Panc1 (cell line): ENCODE results near the gene RAB11FIP5. TPM values are rescaled to one million over a fixed set of nuclear protein-coding genes. Genes with fewer than 3 reads are reported as not detected.

Experiments used
- ATAC-seq: fragments of 200-7000 bp; cut with Tn5 transposase; 2 replicates; pipeline ENCODE4 v1.9.1; 2020; ENCODE audit warnings: mild to moderate bottlenecking, moderate library complexity
- BruUV-seq: library from RNA; stranded (reverse); fragments of 400-500 nt; replicated peaks from 2 replicates; lab custom pipeline; 2021; lab: Mats Ljungman, UMichigan
- CTCF ChIA-PET: fragments of 300-600 bp; sonication (Branson Sonifier 250); formaldehyde crosslinking; loops from one replicate; lab custom pipeline; 2022; ENCODE audit warnings: antibody characterized with exemption; lab: Charles Lee
- POLR2A ChIA-PET: fragments of 300-600 bp; sonication (Branson Sonifier 250); formaldehyde crosslinking; loops from one replicate; lab custom pipeline; 2022; ENCODE audit warnings: antibody characterized with exemption; lab: Charles Lee
- DNase-seq: peaks from one replicate; pipeline ENCODE4 v3.0.0-alpha.2; 2010; ENCODE audit warnings: low read depth, low spot score
- H3K27ac ChIP-seq: 2 replicates; pipeline ENCODE4 v1.5.1; 2011; ENCODE audit warnings: mild to moderate bottlenecking, low read length, inconsistent platforms
- H3K27me3 ChIP-seq: fragments of 200-500 bp; sonication (Bioruptor generic); 2 replicates; pipeline ENCODE4 v1.6.0; 2014; ENCODE audit warnings: low read length, inconsistent platforms; ENCODE audit not compliant: control insufficient read depth, insufficient read depth
- H3K36me3 ChIP-seq: fragments of 200-500 bp; sonication (Bioruptor generic); 2 replicates; pipeline ENCODE4 v1.5.1; 2014; ENCODE audit warnings: inconsistent platforms, mild to moderate bottlenecking, low read length, moderate library complexity; ENCODE audit not compliant: control insufficient read depth, insufficient read depth
- H3K4me1 ChIP-seq: 2 replicates; pipeline ENCODE4 v1.5.1; 2011; ENCODE audit warnings: inconsistent platforms, mild to moderate bottlenecking, low read length, moderate library complexity; ENCODE audit not compliant: control insufficient read depth, insufficient read depth
- H3K4me3 ChIP-seq, 2 experiments: 2 replicates each; pipeline ENCODE4 v1.5.1; 2011 to 2012; ENCODE audit warnings: low read depth in 2 of 2, low read length in 2 of 2, mild to moderate bottlenecking in 2 of 2, inconsistent platforms in 1 of 2, moderate library complexity in 1 of 2
- H3K9me3 ChIP-seq: fragments of 200-500 bp; sonication (Bioruptor generic); 2 replicates; pipeline ENCODE4 v1.5.1; 2014; ENCODE audit warnings: low read depth, mild to moderate bottlenecking, inconsistent platforms, low read length, moderate library complexity; ENCODE audit not compliant: control insufficient read depth, insufficient read depth
- CTCF ChIP-seq: fragments of 450-650 bp; IDR thresholded peaks from 2 replicates; pipeline ENCODE4 v1.5.1; 2017; ENCODE audit warnings: mild to moderate bottlenecking
- POLR2AphosphoS5 ChIP-seq: IDR thresholded peaks from 2 replicates; pipeline ENCODE4 v1.6.1; 2012; ENCODE audit warnings: mild to moderate bottlenecking, low read depth, low read length, moderate library complexity
- REST ChIP-seq, 2 experiments: IDR thresholded peaks; 2 replicates each; pipeline ENCODE4 v1.6.1; 2011 to 2012; ENCODE audit warnings: low read depth in 2 of 2, control low read depth in 1 of 2, low read length in 1 of 2, mild to moderate bottlenecking in 1 of 2, moderate library complexity in 1 of 2; ENCODE audit not compliant: insufficient read depth in 1 of 2
- SIN3A ChIP-seq: IDR thresholded peaks from 2 replicates; pipeline ENCODE4 v1.6.1; 2012; ENCODE audit warnings: low read depth, mild to moderate bottlenecking, low read length, moderate library complexity, borderline replicate concordance; ENCODE audit not compliant: insufficient read depth
- TCF7L2 ChIP-seq: IDR thresholded peaks from 2 replicates; pipeline ENCODE4 v1.6.1; 2011; ENCODE audit warnings: mild to moderate bottlenecking, low read depth, low read length, inconsistent platforms
- in situ Hi-C: cut with HindIII; loops from 2 replicates; pipeline ENCODE4 v1.10.0; 2016; ENCODE audit warnings: low sequenced_read_pairs, low pct_unique_long_range_greater_than_20kb
- intact Hi-C: fragments of 100-400 bp; cut with micrococcal nuclease; formaldehyde crosslinking; loops from one replicate; pipeline ENCODE4 v1.10.0; 2022; ENCODE audit not compliant: unreplicated experiment
- total RNA-seq: library from RNA; stranded (reverse); gene quantifications from one replicate; pipeline ENCODE4 v1.2.1, GENCODE V29; 2021; ENCODE audit not compliant: unreplicated experiment

Gene RAB11FIP5
- total RNA-seq, 1 experiment from 2014 or later = 27.3 TPM

- in situ Hi-C loops (no loop called here), intact Hi-C loops (no loop called here)
- ATAC-seq (no peak), DNase-seq (no peak)
- H3K4me1 ChIP-seq = no peaks in the 10 kb centered on the region
- H3K36me3 ChIP-seq = no peaks in the 10 kb centered on the region; the same call in 1 of the 2 replicates
- TF ChIP-seq CTCF = no peak
- no peak for TF ChIP-seq REST (IDR thresholded peaks at IDR 0.05; ENCODE audit: insufficient read depth in 1 of 2, low read depth in 2 of 2, low read length in 1 of 2)
- no peak for TF ChIP-seq POLR2AphosphoS5
- TF ChIP-seq SIN3A = no peak
- H3K4me3 ChIP-seq = no peak overlapping the region
- CTCF ChIA-PET = no interaction called here
- POLR2A ChIA-PET = no interaction called here
- no TSS peak for BruUV-seq
- no peaks in the 10 kb centered on the region for H3K9me3 ChIP-seq
- H3K27me3 ChIP-seq = no peaks in the 10 kb centered on the region
- H3K27ac ChIP-seq = no peak overlapping the region
These were observed 78.9 kb downstream of the RAB11FIP5 start for GRCh38 chr2:73033766-73034381.

GRCh38 chr2:73033142-73033765, 79.5 kb downstream of the RAB11FIP5 start:
- no peak for DNase-seq
- H3K4me1 ChIP-seq = no peaks in the 10 kb centered on the region
- in situ Hi-C loops (no loop called here), intact Hi-C loops (no loop called here)
- ChIA-PET CTCF (no interaction called here), POLR2A (no interaction called here)
- TF ChIP-seq TCF7L2 (no peak), SIN3A (no peak), POLR2AphosphoS5 (no peak), REST (IDR thresholded peaks at IDR 0.05; ENCODE audit: insufficient read depth in 1 of 2, low read depth in 2 of 2, low read length in 1 of 2) (no peak)
- ATAC-seq = no peak
- BruUV-seq = no TSS peak
- no peaks in the 10 kb centered on the region for H3K9me3 ChIP-seq
- no peaks in the 10 kb centered on the region; the same call in 1 of the 2 replicates for H3K36me3 ChIP-seq
- no peak overlapping the region for H3K27ac ChIP-seq
- no peak overlapping the region for H3K4me3 ChIP-seq
- H3K27me3 ChIP-seq = no peaks in the 10 kb centered on the region
